ENCODE data around the gene PWWP2A. TPM values are rescaled to one million over a fixed set of nuclear protein-coding genes. Genes with fewer than 3 reads are reported as not detected.

The PWWP2A gene
- total RNA-seq, 1 donor from 2014 or later = 24.8 TPM

- Histone ChIP-seq H3K27me3 (ENCODE audit: control insufficient read depth, insufficient read depth, low read length) (no peaks in the 10 kb centered on the region), H3K36me3 (ENCODE audit: control insufficient read depth, insufficient read depth, low read length) (no peaks in the 10 kb centered on the region), H3K4me3 (ENCODE audit: low read depth, low read length) (no peak overlapping the region)
- no peak for TF ChIP-seq CTCF (IDR thresholded peaks at IDR 0.05; ENCODE audit: insufficient read depth, low read length, poor library complexity, severe bottlenecking)
- no peak for DNase-seq (ENCODE audit: low read depth)
Measured at GRCh38 chr5:160096178-160096577, 23.1 kb downstream of the PWWP2A start.

GRCh38 chr5:160092960-160093707 is 26.1 kb downstream of the PWWP2A start:
- no peaks in the 10 kb centered on the region for H3K27me3 ChIP-seq (ENCODE audit: control insufficient read depth, insufficient read depth, low read length)
- no peak for DNase-seq (ENCODE audit: low read depth)
- no peak overlapping the region for H3K4me3 ChIP-seq (ENCODE audit: low read depth, low read length)
- H3K36me3 ChIP-seq (ENCODE audit: control insufficient read depth, insufficient read depth, low read length) = no peaks in the 10 kb centered on the region
- no peak for TF ChIP-seq CTCF (IDR thresholded peaks at IDR 0.05; ENCODE audit: insufficient read depth, low read length, poor library complexity, severe bottlenecking)

- H3K27me3 ChIP-seq (ENCODE audit: control insufficient read depth, insufficient read depth, low read length) = no peaks in the 10 kb centered on the region
- no peaks in the 10 kb centered on the region for H3K36me3 ChIP-seq (ENCODE audit: control insufficient read depth, insufficient read depth, low read length)
- H3K4me3 ChIP-seq (ENCODE audit: low read depth, low read length) = no peak overlapping the region
- DNase-seq (ENCODE audit: low read depth) = no peak
- TF ChIP-seq CTCF (IDR thresholded peaks at IDR 0.05; ENCODE audit: insufficient read depth, low read length, poor library complexity, severe bottlenecking) = no peak
Measured at GRCh38 chr5:160092514-160092913, 26.7 kb downstream of the PWWP2A start.

GRCh38 chr5:160090059-160090458 is 29.2 kb downstream of the PWWP2A start:
- no peak for DNase-seq (ENCODE audit: low read depth)
- Histone ChIP-seq H3K36me3 (ENCODE audit: control insufficient read depth, insufficient read depth, low read length) (no peaks in the 10 kb centered on the region), H3K4me3 (ENCODE audit: low read depth, low read length) (no peak overlapping the region), H3K27me3 (ENCODE audit: control insufficient read depth, insufficient read depth, low read length) (no peaks in the 10 kb centered on the region)
- no peak for TF ChIP-seq CTCF (IDR thresholded peaks at IDR 0.05; ENCODE audit: insufficient read depth, low read length, poor library complexity, severe bottlenecking)

- TF ChIP-seq CTCF (IDR thresholded peaks at IDR 0.05; ENCODE audit: insufficient read depth, low read length, poor library complexity, severe bottlenecking) = no peak
Measured at GRCh38 chr5:160089531-160089930, 29.7 kb downstream of the PWWP2A start.

GRCh38 chr5:160088805-160089204 is 30.4 kb downstream of the PWWP2A start:
- H3K36me3 ChIP-seq (ENCODE audit: control insufficient read depth, insufficient read depth, low read length) = no peaks in the 10 kb centered on the region
- no peak for TF ChIP-seq CTCF (IDR thresholded peaks at IDR 0.05; ENCODE audit: insufficient read depth, low read length, poor library complexity, severe bottlenecking)
- no peak overlapping the region for H3K4me3 ChIP-seq (ENCODE audit: low read depth, low read length)
- H3K27me3 ChIP-seq (ENCODE audit: control insufficient read depth, insufficient read depth, low read length) = no peaks in the 10 kb centered on the region
- no peak for DNase-seq (ENCODE audit: low read depth)

More at GRCh38 chr5:160089531-160089930, 29.7 kb downstream of the PWWP2A start:
- no peak for DNase-seq (ENCODE audit: low read depth)
- Histone ChIP-seq H3K27me3 (ENCODE audit: control insufficient read depth, insufficient read depth, low read length) (no peaks in the 10 kb centered on the region), H3K4me3 (ENCODE audit: low read depth, low read length) (no peak overlapping the region), H3K36me3 (ENCODE audit: control insufficient read depth, insufficient read depth, low read length) (no peaks in the 10 kb centered on the region)
